NB4 (cell line): ENCODE results near the gene FKRP.
"Not testable (repeated sequence)": the region's sequence is repeated elsewhere in the genome, so short reads cannot be mapped to it uniquely, and the experiment has no call there.

ENCODE experiments used
- DNase-seq: peaks from one replicate; pipeline ENCODE4 v3.0.0; 2010; ENCODE audit warnings: low read depth
- H3K4me3 ChIP-seq: one replicate; pipeline ENCODE4 v1.5.1; 2011; ENCODE audit warnings: mild to moderate bottlenecking, low read depth, low read length, moderate library complexity
- CTCF ChIP-seq: IDR thresholded peaks from one replicate; pipeline ENCODE4 v1.5.1; 2012; ENCODE audit warnings: low read depth, low read length
- MAX ChIP-seq: IDR thresholded peaks from 2 replicates; pipeline ENCODE4 v1.6.1; 2011; ENCODE audit warnings: low read depth, low read length
- MYC ChIP-seq: IDR thresholded peaks from 2 replicates; pipeline ENCODE4 v1.6.1; 2011; ENCODE audit warnings: low read depth, low read length
- POLR2A ChIP-seq: IDR thresholded peaks from 2 replicates; pipeline ENCODE4 v1.6.1; 2011; ENCODE audit warnings: mild to moderate bottlenecking; ENCODE audit not compliant: insufficient read length; ENCODE audit errors: extremely low read depth

The FKRP gene

GRCh38 chr19:46760363-46760762, 14.5 kb downstream of the FKRP start:
- no peak for DNase-seq
- H3K4me3 ChIP-seq: no peak overlapping the region
- no peak for TF ChIP-seq MYC
- no peak for TF ChIP-seq POLR2A
- TF ChIP-seq MAX: no peak
- no peak for TF ChIP-seq CTCF

- not testable (repeated sequence) for H3K4me3 ChIP-seq, DNase-seq
Observed at GRCh38 chr19:46760897-46761296, 15.0 kb downstream of the FKRP start.

- TF ChIP-seq CTCF (no peak), MAX (peak; percentile 94), POLR2A (no peak), MYC (peak; percentile 50; the same call in 1 of the 2 replicates)
- DNase-seq: no peak
- H3K4me3 ChIP-seq: no peak overlapping the region
Observed at GRCh38 chr19:46761418-46761831, 15.6 kb downstream of the FKRP start.

GRCh38 chr19:46762245-46762890, 16.5 kb downstream of the FKRP start:
- no peak overlapping the region for H3K4me3 ChIP-seq
- TF ChIP-seq CTCF: no peak
- no peak for TF ChIP-seq MAX
- no peak for TF ChIP-seq POLR2A
- no peak for TF ChIP-seq MYC
- DNase-seq: no peak

- TF ChIP-seq POLR2A (no peak), CTCF (no peak), MAX (no peak), MYC (no peak)
- DNase-seq: peak; percentile 84
- no peak overlapping the region for H3K4me3 ChIP-seq
Observed at GRCh38 chr19:46764817-46765291, 19.0 kb downstream of the FKRP start.

- DNase-seq: peak; percentile 89
Observed at GRCh38 chr19:46766569-46767317, 20.9 kb downstream of the FKRP start.

GRCh38 chr19:46768746-46769145, 22.9 kb downstream of the FKRP start:
- H3K4me3 ChIP-seq, DNase-seq: not testable (repeated sequence)

More at GRCh38 chr19:46766569-46767317, 20.9 kb downstream of the FKRP start:
- no peak overlapping the region for H3K4me3 ChIP-seq
- TF ChIP-seq MYC (peak; percentile 70), POLR2A (no peak), MAX (peak; percentile 69), CTCF (peak; percentile 100)
